Muscle of arm (tissue), 12 donors: ENCODE data around the gene CDC45. TPM values are rescaled to one million over a fixed set of nuclear protein-coding genes. Genes with fewer than 3 reads are reported as not detected.

Experiments used
- DNase-seq: peaks from one replicate; pipeline ENCODE4 v3.0.0-alpha.2; 2013
- polyA plus RNA-seq, 12 donors: library from polyadenylated mRNA; unstranded; fragments of 120-200 nt; gene quantifications; one replicate each; pipeline ENCODE4 v1.2.1, GENCODE V29; 2013; ENCODE audit not compliant: insufficient read length in 12 of 12

The CDC45 gene
- polyA plus RNA-seq, 12 donors, result 5.0 to 18.3 (median 9.4) TPM; not detected in 2

- DNase-seq, result no peak
These were observed 35.3 kb downstream of the CDC45 start for GRCh38 chr22:19514831-19515565.

GRCh38 chr22:19515654-19516377 lies 36.1 kb downstream of the CDC45 start:
- no peak for DNase-seq

- no peak for DNase-seq
These were observed 36.9 kb downstream of the CDC45 start for GRCh38 chr22:19516378-19517170.

GRCh38 chr22:19517171-19517500 lies 37.4 kb downstream of the CDC45 start:
- DNase-seq, result no peak

- DNase-seq, result no peak
These were observed 38.3 kb downstream of the CDC45 start for GRCh38 chr22:19517919-19518611.

- no peak for DNase-seq
These were observed 38.9 kb downstream of the CDC45 start for GRCh38 chr22:19518635-19519034.

- DNase-seq, result no peak
These were observed 39.6 kb downstream of the CDC45 start for GRCh38 chr22:19519041-19519926.

GRCh38 chr22:19520007-19520406 lies 40.3 kb downstream of the CDC45 start:
- DNase-seq, result no peak

- no peak for DNase-seq
These were observed 41.0 kb downstream of the CDC45 start for GRCh38 chr22:19520566-19521305.

- peak; percentile 33 for DNase-seq
These were observed 42.6 kb downstream of the CDC45 start for GRCh38 chr22:19522190-19522880.

- DNase-seq, result no peak
These were observed 43.1 kb downstream of the CDC45 start for GRCh38 chr22:19522881-19523239.

GRCh38 chr22:19523240-19524169 lies 43.8 kb downstream of the CDC45 start:
- no peak for DNase-seq

- DNase-seq, result no peak
These were observed 44.7 kb downstream of the CDC45 start, which contains the start of gene CLDN5 for GRCh38 chr22:19524170-19525115. TSS of gene CLDN5 (minus strand) at chr22:19524410. CDS start at chr22:19524255, 155 bp downstream.

- no peak for DNase-seq
These were observed 45.5 kb downstream of the CDC45 start for GRCh38 chr22:19525116-19525660.

- no peak for DNase-seq
These were observed 45.9 kb downstream of the CDC45 start for GRCh38 chr22:19525666-19526065.

GRCh38 chr22:19526076-19526701 lies 46.5 kb downstream of the CDC45 start:
- DNase-seq, result no peak
